ENCODE data around the gene NCBP2.
"Not testable (repeated sequence)": the region's sequence is repeated elsewhere in the genome, so short reads cannot be mapped to it uniquely, and the experiment has no call there.

The NCBP2 gene

DNA sequence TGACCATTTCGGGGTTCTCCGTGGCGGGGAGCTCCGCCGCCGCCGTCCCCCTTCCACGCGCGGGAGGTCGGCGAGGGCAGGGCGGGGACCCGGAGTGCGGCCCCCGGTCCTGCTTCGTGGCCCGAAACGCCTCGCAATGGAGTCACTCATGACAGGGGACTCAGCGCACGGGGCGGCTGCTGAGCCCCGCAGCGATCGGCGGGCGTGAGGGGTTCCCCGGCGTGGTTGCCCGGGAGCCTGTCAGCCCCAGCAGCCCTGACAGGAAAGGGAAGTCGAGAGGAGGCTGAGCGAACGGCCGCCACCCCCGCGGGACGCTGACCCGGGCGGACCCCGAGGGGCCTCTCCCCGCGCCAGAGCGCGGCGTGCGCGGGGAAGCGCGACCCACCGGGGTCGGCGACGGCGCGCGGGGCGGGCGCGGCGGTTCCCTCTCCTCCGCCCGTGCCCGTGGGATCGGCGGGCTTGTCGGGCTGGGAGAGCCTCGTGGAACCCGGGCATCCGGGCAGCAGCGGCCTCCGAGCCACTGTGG, 26.9 kb upstream of the NCBP2 start:
- DNase-seq = peak; percentile 65

GRCh38 chr3:196968233-196969133, 26.2 kb upstream of the NCBP2 start, which contains the start of gene PIGZ:
TSS of gene PIGZ (minus strand) at chr3:196968833. CDS start at chr3:196952031, 16,802 bp downstream.
- peak; percentile 62 for DNase-seq

GRCh38 chr3:196967412-196968232, 25.3 kb upstream of the NCBP2 start:
- DNase-seq = peak; percentile 32

DNA sequence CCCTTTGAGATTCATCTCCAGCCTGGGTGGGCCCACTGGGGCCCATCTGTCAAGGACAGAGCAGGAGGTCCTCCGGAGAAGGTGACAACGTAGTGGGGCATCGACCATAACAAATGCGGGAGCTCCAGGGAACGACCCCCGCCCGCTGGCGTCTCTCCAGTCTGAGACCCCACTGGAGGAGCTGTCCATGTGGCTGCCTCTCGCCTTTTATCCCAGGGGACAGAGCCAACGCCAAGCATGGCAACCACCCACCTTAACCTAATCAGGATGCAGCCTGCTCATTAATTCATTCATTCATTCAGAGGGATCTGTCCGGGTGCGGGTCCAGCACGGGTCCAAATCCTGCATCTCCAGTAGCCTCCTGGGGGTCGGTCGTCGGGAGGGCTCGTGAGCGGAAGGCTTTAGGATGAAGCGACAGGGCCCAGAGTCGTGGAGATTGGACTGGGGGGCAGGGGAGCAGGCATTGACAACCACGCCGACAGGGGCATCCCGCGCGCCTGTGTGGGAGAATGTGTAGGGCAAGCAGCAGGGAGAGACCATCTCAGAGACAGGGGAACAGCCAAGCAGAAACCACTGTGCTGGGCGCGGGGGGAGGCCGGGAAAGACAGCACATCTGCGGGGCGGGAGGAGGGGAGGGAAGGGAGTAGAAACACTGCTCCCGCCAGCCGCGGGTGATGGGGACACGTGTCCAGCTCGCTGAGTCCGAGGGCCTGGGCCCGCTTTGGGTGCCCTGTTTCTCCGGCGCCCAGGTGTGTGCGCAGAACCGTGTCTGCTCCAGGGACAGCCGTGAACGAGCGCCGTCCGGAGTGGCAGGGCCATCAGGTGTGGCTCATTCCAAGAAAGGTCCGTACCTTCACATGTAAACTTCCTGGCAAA, 24.4 kb upstream of the NCBP2 start:
- DNase-seq = peak; percentile 52

DNA sequence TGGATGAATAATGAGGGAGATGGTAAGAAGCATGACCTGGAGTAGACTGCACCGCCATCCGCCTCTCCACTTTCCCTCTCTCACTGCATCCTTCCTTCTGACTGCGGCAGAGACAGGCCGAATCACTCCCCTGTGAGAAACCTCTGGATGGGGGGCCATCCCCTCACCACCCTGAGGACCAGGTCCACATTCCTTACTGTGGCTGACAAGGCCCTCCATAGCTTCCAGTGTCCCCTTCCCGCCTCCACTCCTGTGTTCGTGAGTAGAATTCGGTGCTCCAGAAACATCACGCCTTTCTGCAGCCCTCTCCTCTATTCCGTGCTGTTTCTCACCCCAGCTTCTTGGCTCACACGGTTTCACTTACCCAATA, 23.5 kb upstream of the NCBP2 start:
- DNase-seq = no peak

- DNase-seq = no peak
Measured at GRCh38 chr3:196965112-196965803, 22.9 kb upstream of the NCBP2 start.

DNA sequence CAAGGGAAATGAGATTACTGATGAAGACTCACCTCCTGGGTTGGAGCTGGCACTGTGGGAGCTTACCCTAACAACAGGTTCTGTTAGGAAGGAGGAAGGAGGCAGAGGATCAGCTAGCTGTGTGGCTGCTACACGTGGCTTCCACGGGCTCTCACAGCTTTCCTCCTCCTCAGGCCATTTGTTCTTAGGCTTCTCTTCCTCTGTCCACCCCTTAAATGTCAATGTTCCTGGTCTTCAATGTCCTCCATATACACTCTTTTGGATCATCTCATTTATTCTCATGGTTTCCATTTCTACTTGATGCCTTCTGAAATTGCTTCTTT, 21.3 kb upstream of the NCBP2 start:
- no peak for DNase-seq

- DNase-seq = no peak
Measured at GRCh38 chr3:196962930-196963630, 20.8 kb upstream of the NCBP2 start.

DNA sequence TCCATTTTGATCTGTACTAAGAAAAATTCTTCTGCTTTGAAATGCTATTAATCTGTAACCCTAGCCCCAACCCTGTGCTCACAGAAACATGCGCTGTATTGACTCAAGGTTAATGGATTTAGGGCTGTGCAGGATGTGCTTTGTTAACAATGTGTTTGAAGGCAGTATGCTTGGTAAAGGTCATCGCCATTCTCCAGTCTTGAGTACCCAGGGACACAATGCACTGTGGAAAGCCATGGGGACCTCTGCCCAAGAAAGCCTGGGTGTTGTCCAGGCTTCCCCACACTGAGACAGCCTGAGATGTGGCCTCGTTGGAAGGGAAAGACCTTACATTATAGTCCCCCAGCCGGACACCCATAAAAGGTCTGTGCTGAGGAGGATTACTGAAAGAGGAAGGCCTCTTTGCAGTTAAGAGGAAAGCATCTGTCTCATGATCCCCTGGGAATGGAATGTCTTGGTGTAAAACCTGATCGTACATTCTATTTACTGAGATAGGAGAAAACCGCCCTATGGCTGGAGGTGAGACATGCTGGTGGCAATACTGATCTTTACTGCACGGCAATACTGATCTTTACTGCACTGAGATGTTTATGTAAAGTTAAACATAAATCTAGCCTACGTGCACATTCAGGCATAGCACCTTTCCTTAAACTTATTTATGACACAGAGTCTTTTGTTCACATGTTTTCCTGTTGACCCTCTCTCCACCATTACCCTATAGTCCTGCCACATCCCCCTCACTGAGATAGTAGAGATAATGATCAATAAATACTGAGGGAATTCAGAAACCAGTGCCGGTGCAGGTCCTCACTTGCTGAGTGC, 20.0 kb upstream of the NCBP2 start:
- no peak for DNase-seq

DNA sequence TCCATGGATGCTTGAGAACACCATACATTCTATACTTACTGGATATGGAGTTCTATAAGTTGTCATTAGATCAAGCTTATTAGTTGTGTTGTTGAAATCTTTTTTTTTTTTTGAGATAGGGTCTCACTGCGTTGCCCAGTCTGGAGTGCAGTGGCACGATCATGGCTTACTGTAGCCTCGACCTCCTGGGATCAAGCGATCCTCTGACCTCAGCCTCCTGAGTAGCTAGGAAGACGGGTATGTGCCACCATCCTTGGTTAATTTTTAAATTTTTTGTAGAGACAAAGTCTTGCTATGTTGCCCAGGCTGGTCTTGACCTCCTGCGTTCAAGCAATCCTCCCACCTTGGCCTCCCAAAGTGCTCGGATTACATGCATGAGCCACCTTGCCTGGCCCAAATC, 12.5 kb upstream of the NCBP2 start:
- no peak for DNase-seq

- no peak for DNase-seq
Measured at GRCh38 chr3:196951371-196951770, 9.0 kb upstream of the NCBP2 start.

GRCh38 chr3:196949750-196950149, 7.4 kb upstream of the NCBP2 start:
- DNase-seq = no peak

GRCh38 chr3:196949285-196949619, 6.9 kb upstream of the NCBP2 start:
- DNase-seq = peak; percentile 44

DNA sequence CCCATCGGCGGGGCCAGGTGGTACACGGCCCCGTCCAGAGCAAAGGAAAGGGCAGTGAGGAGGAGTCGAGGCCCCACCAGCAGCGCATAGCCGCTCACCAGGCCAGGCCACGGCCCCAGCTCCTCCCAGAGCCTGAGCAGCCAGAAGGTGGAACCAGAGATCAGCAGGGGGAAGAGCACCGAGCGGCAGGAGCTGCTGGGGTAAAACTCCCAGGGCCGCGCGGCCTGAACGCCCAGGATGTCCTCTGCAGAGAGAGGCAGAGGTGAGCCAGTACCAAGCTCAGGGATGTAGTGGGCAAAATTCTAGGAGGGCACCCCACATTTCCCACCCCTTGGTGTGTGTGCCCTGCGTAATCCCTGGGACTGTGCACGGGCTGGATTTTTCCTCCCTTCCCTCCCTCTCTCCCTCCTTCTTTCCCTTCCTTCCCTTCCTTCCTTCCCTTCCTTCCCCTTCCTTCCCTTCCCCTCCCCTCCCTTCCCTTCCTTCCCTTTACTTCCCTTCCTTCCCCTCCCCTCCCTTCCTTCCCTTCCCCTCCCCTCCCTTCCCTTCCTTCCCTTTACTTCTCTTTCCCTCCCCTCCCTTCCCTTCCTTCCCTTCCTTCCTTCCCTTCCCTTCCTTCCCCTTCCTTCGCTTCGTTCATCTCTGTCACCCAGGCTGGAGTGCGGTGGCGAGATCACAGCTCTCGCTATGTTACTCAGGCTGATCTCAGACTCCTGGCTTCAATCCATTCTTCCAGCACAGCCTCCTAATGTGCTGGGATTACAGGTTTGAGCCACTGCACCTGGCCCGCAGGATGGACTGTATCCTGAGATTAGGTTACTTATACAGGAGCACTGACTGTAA, 6.3 kb upstream of the NCBP2 start:
- no peak for DNase-seq

- no peak for DNase-seq
Measured at GRCh38 chr3:196947860-196948441, 5.6 kb upstream of the NCBP2 start.

DNA sequence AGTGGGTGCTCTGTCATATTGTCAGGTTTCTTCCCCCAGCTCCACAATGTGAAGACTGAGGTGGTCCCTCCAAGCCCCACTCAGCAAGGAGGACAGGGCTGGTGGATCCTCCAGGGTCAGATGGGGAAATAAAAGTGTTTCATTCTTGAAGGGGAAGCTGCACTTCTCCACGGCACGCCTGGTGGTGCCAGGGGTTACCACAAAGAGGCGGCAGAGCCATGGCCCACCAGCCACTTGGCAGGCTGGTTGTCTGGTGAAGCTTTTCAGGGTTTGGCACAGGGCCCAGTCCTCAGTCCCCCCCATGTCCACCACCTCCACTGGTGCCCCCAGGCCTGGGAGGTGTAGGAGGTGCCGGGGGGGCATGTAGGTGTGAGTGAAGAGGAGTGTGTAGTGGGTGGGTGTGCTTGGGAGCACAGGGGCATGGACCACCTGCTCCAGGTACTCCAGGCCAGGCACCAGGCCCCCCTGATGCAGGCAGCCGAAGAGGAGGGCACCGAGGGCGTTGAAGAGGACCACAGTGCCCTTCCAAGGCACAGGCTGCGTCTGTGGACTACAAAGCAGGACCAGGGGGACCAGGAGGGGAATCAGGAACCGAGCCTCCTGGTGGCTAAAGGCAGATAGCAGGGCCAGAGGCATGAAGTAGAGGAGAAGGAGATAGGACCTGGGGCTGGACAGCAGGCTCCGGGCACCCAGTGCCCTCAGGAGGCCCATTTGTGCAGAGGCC, 5.0 kb upstream of the NCBP2 start:
- no peak for DNase-seq

DNA sequence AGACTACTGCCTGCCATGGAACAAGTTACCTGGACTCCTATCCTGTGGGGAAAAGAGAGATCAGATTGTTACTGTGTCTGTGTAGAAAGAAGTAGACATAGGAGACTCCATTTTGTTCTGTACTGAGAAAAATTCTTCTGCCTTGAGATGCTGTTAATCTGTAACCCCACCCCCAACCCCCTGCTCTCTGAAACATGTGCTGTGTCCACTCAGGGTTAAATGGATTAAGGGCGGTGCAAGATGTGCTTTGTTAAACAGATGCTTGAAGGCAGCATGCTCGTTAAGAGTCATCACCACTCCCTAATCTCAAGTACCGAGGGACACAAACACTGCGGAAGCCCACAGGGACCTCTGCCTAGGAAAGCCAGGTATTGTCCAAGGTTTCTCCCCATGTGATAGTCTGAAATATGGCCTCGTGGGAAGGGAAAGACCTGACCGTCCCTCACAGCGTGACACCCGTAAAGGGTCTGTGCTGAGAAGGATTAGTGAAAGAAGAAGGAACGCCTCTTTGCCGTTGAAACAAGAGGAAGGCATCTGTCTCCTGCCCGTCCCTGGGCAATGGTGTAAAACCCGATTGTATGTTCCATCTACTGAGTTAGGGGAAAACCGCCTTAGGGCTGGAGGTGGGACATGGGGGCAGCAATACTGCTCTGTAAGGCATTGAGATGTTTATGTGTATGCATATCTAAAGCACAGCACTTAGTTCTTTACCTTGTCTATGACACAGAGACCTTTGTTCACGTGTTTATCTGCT, 1.9 kb upstream of the NCBP2 start:
- DNase-seq = not testable (repeated sequence)

All from right kidney (tissue), 1 donor.